GM21423 (cell line): ENCODE data around the gene ING4.
A peak's percentile ranks its signal among the peaks of the same experiment; 100 is the strongest.

Experiments
- ATAC-seq: cut with Tn5 transposase; IDR thresholded peaks from one replicate; pipeline ENCODE4 v1.9.1; 2021; ENCODE audit warnings: mild to moderate bottlenecking, moderate library complexity; ENCODE audit not compliant: unreplicated experiment

Gene ING4

GRCh38 chr12:6688543-6688998 lies 25.7 kb upstream of the ING4 start:
- ATAC-seq, result peak; percentile 7

GRCh38 chr12:6685814-6686213 lies 22.9 kb upstream of the ING4 start:
- ATAC-seq, result no peak

GRCh38 chr12:6684609-6685008 lies 21.7 kb upstream of the ING4 start:
- ATAC-seq, result no peak

- no peak for ATAC-seq
Observed at GRCh38 chr12:6676962-6677361, 14.0 kb upstream of the ING4 start.

GRCh38 chr12:6672143-6672542 lies 9.2 kb upstream of the ING4 start:
- ATAC-seq, result no peak

GRCh38 chr12:6667559-6668210 lies 4.8 kb upstream of the ING4 start:
- no peak for ATAC-seq

- ATAC-seq, result no peak
Observed at GRCh38 chr12:6666211-6666610, 3.3 kb upstream of the ING4 start.

- ATAC-seq, result no peak
Observed at GRCh38 chr12:6664902-6665301, 2.0 kb upstream of the ING4 start.

- no peak for ATAC-seq
Observed at GRCh38 chr12:6662602-6662905, 365 bp downstream of the ING4 start.

GRCh38 chr12:6653987-6654386 lies 8.9 kb downstream of the ING4 start:
- ATAC-seq, result no peak

GRCh38 chr12:6653342-6653741 lies 9.6 kb downstream of the ING4 start:
- no peak for ATAC-seq

GRCh38 chr12:6652391-6652790 lies 10.5 kb downstream of the ING4 start:
- ATAC-seq, result no peak

GRCh38 chr12:6650832-6651231 lies 12.1 kb downstream of the ING4 start:
- ATAC-seq, result no peak

- ATAC-seq, result no peak
Observed at GRCh38 chr12:6647083-6647604, 15.8 kb downstream of the ING4 start, which contains the start of gene ACRBP. Gene ACRBP, minus strand, starts transcription at chr12:6647432. Its CDS starts 66 bp downstream, at chr12:6647366.

- ATAC-seq, result no peak
Observed at GRCh38 chr12:6646276-6647082, 16.4 kb downstream of the ING4 start.

GRCh38 chr12:6644903-6645302 lies 18.0 kb downstream of the ING4 start:
- no peak for ATAC-seq

GRCh38 chr12:6644257-6644596 lies 18.7 kb downstream of the ING4 start:
- no peak for ATAC-seq

- no peak for ATAC-seq
Observed at GRCh38 chr12:6643569-6644256, 19.2 kb downstream of the ING4 start.

- no peak for ATAC-seq
Observed at GRCh38 chr12:6641131-6641530, 21.8 kb downstream of the ING4 start.

- no peak for ATAC-seq
Observed at GRCh38 chr12:6640497-6640896, 22.4 kb downstream of the ING4 start.

GRCh38 chr12:6639151-6639801 lies 23.6 kb downstream of the ING4 start:
- ATAC-seq, result no peak
